Thyroid gland (tissue), 4 donors: ENCODE measurements around the gene ASB4. TPM values are rescaled to one million over a fixed set of nuclear protein-coding genes. Genes with fewer than 3 reads are reported as not detected.
"Not testable (repeated sequence)": the region's sequence is repeated elsewhere in the genome, so short reads cannot be mapped to it uniquely, and the experiment has no call there.

Experiments
- DNase-seq, 2 donors: peaks; one replicate each; pipeline ENCODE4 v3.0.0-alpha.2; 2019
- H3K27ac ChIP-seq, 3 donors: fragments of 200-600 bp; sonication (generic); 1 replicate in 2 of 3; 2 replicates in 1 of 3; pipeline ENCODE4 v1.5.1; 2016 to 2019; ENCODE audit warnings: mild to moderate bottlenecking in 1 of 3, moderate library complexity in 1 of 3
- H3K27me3 ChIP-seq: fragments of 200-600 bp; sonication (generic); one replicate; pipeline ENCODE4 v1.5.1; 2019
- H3K36me3 ChIP-seq, 2 donors: fragments of 200-600 bp; sonication (generic); one replicate each; pipeline ENCODE4 v1.5.1; 2016 to 2019
- H3K4me1 ChIP-seq, 2 donors: fragments of 200-600 bp; sonication (generic); one replicate each; pipeline ENCODE4 v1.5.1; 2017 to 2019
- H3K4me3 ChIP-seq, 3 donors: fragments of 200-600 bp; sonication (generic); replicated peaks in 1 of 3; 1 replicate in 2 of 3; 2 replicates in 1 of 3; pipeline ENCODE4 v1.5.1; 2016; ENCODE audit warnings: mild to moderate bottlenecking in 1 of 3
- H3K9me3 ChIP-seq: fragments of 200-600 bp; sonication (generic); one replicate; pipeline ENCODE4 v1.5.1; 2017
- CTCF ChIP-seq, 6 experiments: fragments of 200-600 bp in 3 of 6; fragments of 450-650 bp in 3 of 6; sonication (generic) in 3 of 6; IDR thresholded peaks; one replicate each; pipeline ENCODE4 v1.5.1; 2016 to 2019; ENCODE audit warnings: antibody characterized with exemption in 6 of 6, mild to moderate bottlenecking in 2 of 6, inconsistent platforms in 1 of 6, moderate library complexity in 1 of 6
- POLR2A ChIP-seq, 2 donors: fragments of 450-650 bp; IDR thresholded peaks; one replicate each; pipeline ENCODE4 v1.6.1; 2017; ENCODE audit warnings: antibody characterized with exemption in 2 of 2, mild to moderate bottlenecking in 2 of 2, moderate library complexity in 1 of 2
- WGBS, 2 donors: methylation state at CpG; one replicate each; pipeline ENCODE4 v1.1.5; 2017; 5-methylcytosine and 5-hydroxymethylcytosine counted together
- intact Hi-C: fragments of 100-400 bp; cut with DNase I; formaldehyde crosslinking; loops from one replicate; pipeline ENCODE4 v1.15.1; 2023
- total RNA-seq, 4 donors: library from RNA; depleted of rRNA; stranded (reverse); fragments of >200 nt; gene quantifications; one replicate each; pipeline ENCODE4 v1.2.3, GENCODE V29; 2016

Gene ASB4
- total RNA-seq, 4 donors from 2014 or later = 0.22 TPM; not detected in 3

GRCh38 chr7:95501261-95501832 is 15.6 kb downstream of the ASB4 start:
- Histone ChIP-seq H3K9me3 (no peaks in the 10 kb centered on the region), H3K27me3 (no peaks in the 10 kb centered on the region), H3K27ac (no peak overlapping the region), H3K4me3 (no peak overlapping the region), H3K36me3 (no peaks in the 10 kb centered on the region), H3K4me1 (no peaks in the 10 kb centered on the region)
- no peak for DNase-seq
- intact Hi-C loops = no loop called here
- WGBS, 2 donors = 83 to 84% methylated on average over 5 of the region's 5 CpGs
- no peak for TF ChIP-seq POLR2A (IDR thresholded peaks at IDR 0.05)

- no peaks in the 10 kb centered on the region for H3K4me1 ChIP-seq
- no peak for DNase-seq
- no peak for TF ChIP-seq POLR2A (IDR thresholded peaks at IDR 0.05)
- TF ChIP-seq CTCF (IDR thresholded peaks at IDR 0.05) = no peak
- WGBS, 2 donors = 97 to 100% methylated on average over 1 of the region's 1 CpG
- H3K27me3 ChIP-seq = no peaks in the 10 kb centered on the region
- intact Hi-C loops = no loop called here
- H3K9me3 ChIP-seq = no peaks in the 10 kb centered on the region
- no peak overlapping the region for H3K4me3 ChIP-seq
- H3K27ac ChIP-seq = no peak overlapping the region
- H3K36me3 ChIP-seq = no peaks in the 10 kb centered on the region
These were observed 16.7 kb downstream of the ASB4 start for GRCh38 chr7:95502403-95502802.

- DNase-seq = no peak
- intact Hi-C loops = no loop called here
These were observed 17.8 kb downstream of the ASB4 start for GRCh38 chr7:95503271-95504131.

GRCh38 chr7:95504132-95504588 is 18.4 kb downstream of the ASB4 start:
- H3K4me3 ChIP-seq, H3K4me1 ChIP-seq, H3K36me3 ChIP-seq, H3K27me3 ChIP-seq, DNase-seq, H3K9me3 ChIP-seq, H3K27ac ChIP-seq, intact Hi-C loops: not testable (repeated sequence)
- WGBS, 2 donors = 91 to 92% methylated on average over 7 of the region's 7 CpGs

More at GRCh38 chr7:95503271-95504131, 17.8 kb downstream of the ASB4 start:
- WGBS, 2 donors = 83 to 85% methylated on average over 6 of the region's 6 CpGs
- TF ChIP-seq POLR2A (IDR thresholded peaks at IDR 0.05) = no peak
- TF ChIP-seq CTCF (IDR thresholded peaks at IDR 0.05) = no peak
- H3K27ac ChIP-seq = no peak overlapping the region
- H3K9me3 ChIP-seq = no peaks in the 10 kb centered on the region
- H3K4me1 ChIP-seq = no peaks in the 10 kb centered on the region
- no peak overlapping the region for H3K4me3 ChIP-seq
- no peaks in the 10 kb centered on the region for H3K36me3 ChIP-seq
- H3K27me3 ChIP-seq = no peaks in the 10 kb centered on the region

- no peaks in the 10 kb centered on the region for H3K36me3 ChIP-seq
- WGBS, 2 donors = 78 to 83% methylated on average over 2 of the region's 2 CpGs
- DNase-seq = no peak
These were observed 23.0 kb downstream of the ASB4 start for GRCh38 chr7:95508780-95509179.

More at GRCh38 chr7:95508780-95509179, 23.0 kb downstream of the ASB4 start:
- intact Hi-C loops = no loop called here
- no peak for TF ChIP-seq CTCF (IDR thresholded peaks at IDR 0.05)
- TF ChIP-seq POLR2A (IDR thresholded peaks at IDR 0.05) = no peak
- no peaks in the 10 kb centered on the region for H3K27me3 ChIP-seq
- no peak overlapping the region for H3K27ac ChIP-seq
- no peaks in the 10 kb centered on the region for H3K9me3 ChIP-seq
- no peak overlapping the region for H3K4me3 ChIP-seq
- H3K4me1 ChIP-seq = no peaks in the 10 kb centered on the region
